ENCODE results near the gene CBX5. TPM values are rescaled to one million over a fixed set of nuclear protein-coding genes. Genes with fewer than 3 reads are reported as not detected.

Gene CBX5
- total RNA-seq, 2 experiments from 2014 or later: 38.8 to 38.9 TPM

DNA sequence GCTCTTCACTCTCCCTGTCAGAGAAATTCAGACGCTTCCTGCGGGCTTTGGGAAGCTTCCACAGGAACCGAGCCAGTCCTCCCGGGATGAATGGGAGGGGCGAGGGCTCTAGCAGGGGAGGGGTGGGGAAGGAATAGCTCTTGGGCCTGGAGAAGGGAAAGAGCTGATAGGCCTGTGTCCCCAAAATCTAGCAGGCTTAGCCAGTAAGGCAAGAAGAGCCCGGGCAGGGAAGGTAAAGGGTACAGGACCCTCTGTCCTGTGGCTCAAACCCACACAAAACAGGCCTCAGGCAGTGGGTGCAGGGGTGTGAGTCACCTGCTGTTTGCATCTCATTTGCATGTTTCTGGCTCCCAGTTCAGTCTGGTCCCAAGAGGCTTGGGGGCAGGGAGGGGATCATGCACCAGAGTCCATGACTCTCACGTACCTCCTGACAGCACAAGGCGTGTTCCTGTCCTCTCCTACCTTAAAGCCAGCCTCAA is 82.5 kb downstream of the CBX5 start:
- no peak overlapping the region for H3K27ac ChIP-seq (ENCODE audit: low read depth in 1 of 2, low read length in 2 of 2)
- no peak overlapping the region for H3K4me3 Mint-ChIP-seq
- TF ChIP-seq, protein P1, sequence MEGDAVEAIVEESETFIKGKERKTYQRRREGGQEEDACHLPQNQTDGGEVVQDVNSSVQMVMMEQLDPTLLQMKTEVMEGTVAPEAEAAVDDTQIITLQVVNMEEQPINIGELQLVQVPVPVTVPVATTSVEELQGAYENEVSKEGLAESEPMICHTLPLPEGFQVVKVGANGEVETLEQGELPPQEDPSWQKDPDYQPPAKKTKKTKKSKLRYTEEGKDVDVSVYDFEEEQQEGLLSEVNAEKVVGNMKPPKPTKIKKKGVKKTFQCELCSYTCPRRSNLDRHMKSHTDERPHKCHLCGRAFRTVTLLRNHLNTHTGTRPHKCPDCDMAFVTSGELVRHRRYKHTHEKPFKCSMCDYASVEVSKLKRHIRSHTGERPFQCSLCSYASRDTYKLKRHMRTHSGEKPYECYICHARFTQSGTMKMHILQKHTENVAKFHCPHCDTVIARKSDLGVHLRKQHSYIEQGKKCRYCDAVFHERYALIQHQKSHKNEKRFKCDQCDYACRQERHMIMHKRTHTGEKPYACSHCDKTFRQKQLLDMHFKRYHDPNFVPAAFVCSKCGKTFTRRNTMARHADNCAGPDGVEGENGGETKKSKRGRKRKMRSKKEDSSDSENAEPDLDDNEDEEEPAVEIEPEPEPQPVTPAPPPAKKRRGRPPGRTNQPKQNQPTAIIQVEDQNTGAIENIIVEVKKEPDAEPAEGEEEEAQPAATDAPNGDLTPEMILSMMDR (IDR thresholded peaks at IDR 0.05): no peak

DNA sequence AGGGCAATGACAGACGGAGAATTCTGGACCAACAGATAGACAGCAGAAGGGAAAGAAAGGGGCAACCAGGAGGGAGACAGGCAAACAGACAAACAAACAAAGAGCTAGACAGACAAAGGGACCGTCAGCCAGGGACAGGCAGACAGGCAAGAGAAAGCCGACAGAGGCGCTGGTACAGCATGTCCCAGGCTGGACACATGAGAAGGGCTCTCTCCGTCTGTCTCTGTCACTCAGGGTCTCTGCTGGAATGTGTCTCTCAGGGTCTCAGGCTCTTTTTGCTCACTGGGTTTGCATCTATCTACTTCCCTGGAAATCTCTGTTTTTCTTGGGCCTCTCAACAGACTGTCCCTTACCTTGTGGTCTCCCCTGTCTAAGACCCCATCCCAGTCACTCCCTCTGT is 82.9 kb downstream of the CBX5 start:
- peaks cover 8% of the 10 kb centered on the region for H3K4me1 ChIP-seq (ENCODE audit: insufficient read depth, low read length)
- H3K4me3 ChIP-seq (ENCODE audit: low read length): no peak overlapping the region
- Mint-ChIP-seq H3K27me3 (peaks cover 96% of the 10 kb centered on the region), H3K36me3 (ENCODE audit: low read depth) (no peaks in the 10 kb centered on the region), H3K4me3 (no peak overlapping the region), H3K4me1 (ENCODE audit: low read depth) (no peaks in the 10 kb centered on the region), H3K9me3 (no peaks in the 10 kb centered on the region), H3K27ac (no peak overlapping the region)
- ChIA-PET CTCF (no interaction called here), POLR2A (no interaction called here)
- H3K36me3 ChIP-seq (ENCODE audit: insufficient read depth, low read length): no peaks in the 10 kb centered on the region
- intact Hi-C loops (cut with DNase I, micrococcal nuclease): no loop called here
- ATAC-seq (ENCODE audit: poor library complexity) (no peak), DNase-seq (no peak)
- TF ChIP-seq, protein P1 (IDR thresholded peaks at IDR 0.05): no peak
- no peak overlapping the region for H3K27ac ChIP-seq (ENCODE audit: low read depth in 1 of 2, low read length in 2 of 2)
- H3K27me3 ChIP-seq (ENCODE audit: control insufficient read depth in 1 of 2, insufficient read depth in 2 of 2, low read length in 2 of 2): peaks cover 63 to 72% of the 10 kb centered on the region in 2 experiments
- no peaks in the 10 kb centered on the region for H3K9me3 ChIP-seq (ENCODE audit: control insufficient read depth in 1 of 2, insufficient read depth in 1 of 2, low read length in 2 of 2)

More for the DNA sequence above, 82.5 kb downstream of the CBX5 start:
- Histone ChIP-seq H3K9me3 (ENCODE audit: control insufficient read depth in 1 of 2, insufficient read depth in 1 of 2, low read length in 2 of 2) (no peaks in the 10 kb centered on the region), H3K4me3 (ENCODE audit: low read length) (no peak overlapping the region), H3K4me1 (ENCODE audit: insufficient read depth, low read length) (peaks cover 8% of the 10 kb centered on the region), H3K27me3 (ENCODE audit: control insufficient read depth in 1 of 2, insufficient read depth in 2 of 2, low read length in 2 of 2) (peaks cover 58 to 74% of the 10 kb centered on the region in 2 experiments), H3K36me3 (ENCODE audit: insufficient read depth, low read length) (no peaks in the 10 kb centered on the region)
- H3K27ac Mint-ChIP-seq: no peak overlapping the region
- H3K4me1 Mint-ChIP-seq (ENCODE audit: low read depth): no peaks in the 10 kb centered on the region
- no peaks in the 10 kb centered on the region for H3K9me3 Mint-ChIP-seq
- H3K36me3 Mint-ChIP-seq (ENCODE audit: low read depth): no peaks in the 10 kb centered on the region
- ATAC-seq (ENCODE audit: poor library complexity) (no peak), DNase-seq (no peak)
- CTCF ChIA-PET: no interaction called here
- H3K27me3 Mint-ChIP-seq: peaks cover 96% of the 10 kb centered on the region
- POLR2A ChIA-PET: no interaction called here
- intact Hi-C loops (cut with DNase I, micrococcal nuclease): no loop called here

DNA sequence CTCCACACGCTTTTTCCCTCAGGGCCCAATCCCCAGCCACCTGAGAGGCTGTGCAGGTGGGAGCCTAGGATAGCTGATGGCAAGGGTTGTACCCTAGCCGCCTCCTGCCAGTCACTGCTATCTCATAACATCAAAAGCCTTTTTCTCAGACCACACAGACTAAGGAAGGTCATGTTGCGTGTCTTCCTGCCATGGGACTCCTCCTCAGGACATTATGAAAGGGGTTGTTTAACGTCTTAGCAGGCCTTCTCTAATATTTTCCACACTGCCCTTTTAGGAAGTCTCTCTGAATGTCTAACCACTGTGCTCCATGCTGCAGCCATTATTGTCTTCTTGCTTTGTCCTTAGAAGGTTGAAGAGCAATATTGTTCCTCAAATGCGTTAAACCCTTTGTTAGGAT is 83.5 kb downstream of the CBX5 start:
- H3K9me3 ChIP-seq (ENCODE audit: control insufficient read depth in 1 of 2, insufficient read depth in 1 of 2, low read length in 2 of 2): no peaks in the 10 kb centered on the region
- peaks cover 67 to 72% of the 10 kb centered on the region in 2 experiments for H3K27me3 ChIP-seq (ENCODE audit: control insufficient read depth in 1 of 2, insufficient read depth in 2 of 2, low read length in 2 of 2)
- peaks cover 94% of the 10 kb centered on the region for H3K27me3 Mint-ChIP-seq
- H3K9me3 Mint-ChIP-seq: no peaks in the 10 kb centered on the region
- H3K4me1 Mint-ChIP-seq (ENCODE audit: low read depth): no peaks in the 10 kb centered on the region
- no peaks in the 10 kb centered on the region for H3K36me3 ChIP-seq (ENCODE audit: insufficient read depth, low read length)
- POLR2A ChIA-PET: no interaction called here
- H3K36me3 Mint-ChIP-seq (ENCODE audit: low read depth): no peaks in the 10 kb centered on the region
- ATAC-seq (ENCODE audit: poor library complexity): no peak
- peaks cover 13% of the 10 kb centered on the region for H3K4me1 ChIP-seq (ENCODE audit: insufficient read depth, low read length)
- H3K4me3 ChIP-seq (ENCODE audit: low read length): no peak overlapping the region
- CTCF ChIA-PET: interaction anchor here (1.7 kb wide), 1 partner anchor 11 kb away, joined by 6 read pairs; no protein-coding TSS in a partner anchor
- DNase-seq: no peak
- intact Hi-C loops (cut with DNase I, micrococcal nuclease): no loop called here
- TF ChIP-seq, protein P1 (IDR thresholded peaks at IDR 0.05): no peak
- H3K27ac ChIP-seq (ENCODE audit: low read depth in 1 of 2, low read length in 2 of 2): no peak overlapping the region
- no peak overlapping the region for H3K4me3 Mint-ChIP-seq
- H3K27ac Mint-ChIP-seq: no peak overlapping the region
